ENCODE data around the gene YPEL3. TPM values are rescaled to one million over a fixed set of nuclear protein-coding genes. Genes with fewer than 3 reads are reported as not detected.

Gene YPEL3
- total RNA-seq, 1 experiment from 2014 or later, result 52.7 TPM

DNA sequence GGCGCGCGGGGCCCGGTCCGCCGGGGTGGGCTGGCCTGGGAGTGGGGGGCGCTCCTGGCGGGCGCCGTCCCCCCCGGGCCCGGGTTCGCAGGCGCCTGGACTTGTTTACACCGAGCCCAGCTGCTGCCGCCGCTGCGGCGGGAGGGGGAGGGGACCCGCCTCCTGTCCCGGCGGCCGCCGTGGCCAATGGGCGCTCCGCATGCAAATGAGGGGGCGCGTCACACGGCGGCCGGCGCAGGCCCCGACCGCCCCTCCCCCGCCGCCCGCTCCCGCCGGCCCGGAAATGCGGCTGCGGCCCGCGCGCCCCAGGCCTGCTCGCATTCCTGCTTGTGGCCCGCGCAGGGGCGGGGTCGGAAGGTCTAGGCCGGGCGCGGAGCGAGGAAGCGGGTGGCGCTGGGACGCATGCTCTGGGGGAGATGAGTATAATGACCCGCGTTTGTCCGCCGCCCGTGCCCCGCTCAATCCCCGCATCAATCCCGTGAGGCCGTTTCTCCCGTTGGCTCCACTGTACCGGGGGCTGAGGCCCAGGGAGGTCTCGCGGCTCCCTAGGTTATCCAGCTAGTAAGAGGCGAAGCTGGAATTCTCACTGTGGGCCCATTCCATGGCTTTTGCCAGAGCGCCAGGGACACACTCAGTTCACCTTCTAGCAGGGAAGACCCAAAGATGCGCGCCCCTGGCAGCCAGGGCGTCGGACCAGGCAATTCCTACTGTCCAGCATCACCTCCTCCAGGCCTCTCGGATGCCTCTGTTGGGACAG, at the start of gene YPEL3 (continued):
- TF ChIP-seq, protein P1, sequence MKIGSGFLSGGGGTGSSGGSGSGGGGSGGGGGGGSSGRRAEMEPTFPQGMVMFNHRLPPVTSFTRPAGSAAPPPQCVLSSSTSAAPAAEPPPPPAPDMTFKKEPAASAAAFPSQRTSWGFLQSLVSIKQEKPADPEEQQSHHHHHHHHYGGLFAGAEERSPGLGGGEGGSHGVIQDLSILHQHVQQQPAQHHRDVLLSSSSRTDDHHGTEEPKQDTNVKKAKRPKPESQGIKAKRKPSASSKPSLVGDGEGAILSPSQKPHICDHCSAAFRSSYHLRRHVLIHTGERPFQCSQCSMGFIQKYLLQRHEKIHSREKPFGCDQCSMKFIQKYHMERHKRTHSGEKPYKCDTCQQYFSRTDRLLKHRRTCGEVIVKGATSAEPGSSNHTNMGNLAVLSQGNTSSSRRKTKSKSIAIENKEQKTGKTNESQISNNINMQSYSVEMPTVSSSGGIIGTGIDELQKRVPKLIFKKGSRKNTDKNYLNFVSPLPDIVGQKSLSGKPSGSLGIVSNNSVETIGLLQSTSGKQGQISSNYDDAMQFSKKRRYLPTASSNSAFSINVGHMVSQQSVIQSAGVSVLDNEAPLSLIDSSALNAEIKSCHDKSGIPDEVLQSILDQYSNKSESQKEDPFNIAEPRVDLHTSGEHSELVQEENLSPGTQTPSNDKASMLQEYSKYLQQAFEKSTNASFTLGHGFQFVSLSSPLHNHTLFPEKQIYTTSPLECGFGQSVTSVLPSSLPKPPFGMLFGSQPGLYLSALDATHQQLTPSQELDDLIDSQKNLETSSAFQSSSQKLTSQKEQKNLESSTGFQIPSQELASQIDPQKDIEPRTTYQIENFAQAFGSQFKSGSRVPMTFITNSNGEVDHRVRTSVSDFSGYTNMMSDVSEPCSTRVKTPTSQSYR (CRISPR knock-in tag; IDR thresholded peaks at IDR 0.05), result 0 out of 2 replicates have a peak, but pooled peaks have one; percentile 40
- TF ChIP-seq, protein P2, sequence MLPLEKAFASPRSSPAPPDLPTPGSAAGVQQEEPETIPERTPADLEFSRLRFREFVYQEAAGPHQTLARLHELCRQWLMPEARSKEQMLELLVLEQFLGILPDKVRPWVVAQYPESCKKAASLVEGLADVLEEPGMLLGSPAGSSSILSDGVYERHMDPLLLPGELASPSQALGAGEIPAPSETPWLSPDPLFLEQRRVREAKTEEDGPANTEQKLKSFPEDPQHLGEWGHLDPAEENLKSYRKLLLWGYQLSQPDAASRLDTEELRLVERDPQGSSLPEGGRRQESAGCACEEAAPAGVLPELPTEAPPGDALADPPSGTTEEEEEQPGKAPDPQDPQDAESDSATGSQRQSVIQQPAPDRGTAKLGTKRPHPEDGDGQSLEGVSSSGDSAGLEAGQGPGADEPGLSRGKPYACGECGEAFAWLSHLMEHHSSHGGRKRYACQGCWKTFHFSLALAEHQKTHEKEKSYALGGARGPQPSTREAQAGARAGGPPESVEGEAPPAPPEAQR (CRISPR knock-in tag; IDR thresholded peaks at IDR 0.05), result no peak
- TF ChIP-seq FOXP1 (CRISPR knock-in tag; IDR thresholded peaks at IDR 0.05; ENCODE audit: borderline replicate concordance) (no peak), ZNF263 (CRISPR knock-in tag; IDR thresholded peaks at IDR 0.05; ENCODE audit: low read depth) (no peak), NR2C2 (CRISPR knock-in tag; IDR thresholded peaks at IDR 0.05) (no peak), GABPB1 (CRISPR knock-in tag; IDR thresholded peaks at IDR 0.05) (no peak)
- TF ChIP-seq, protein P3, sequence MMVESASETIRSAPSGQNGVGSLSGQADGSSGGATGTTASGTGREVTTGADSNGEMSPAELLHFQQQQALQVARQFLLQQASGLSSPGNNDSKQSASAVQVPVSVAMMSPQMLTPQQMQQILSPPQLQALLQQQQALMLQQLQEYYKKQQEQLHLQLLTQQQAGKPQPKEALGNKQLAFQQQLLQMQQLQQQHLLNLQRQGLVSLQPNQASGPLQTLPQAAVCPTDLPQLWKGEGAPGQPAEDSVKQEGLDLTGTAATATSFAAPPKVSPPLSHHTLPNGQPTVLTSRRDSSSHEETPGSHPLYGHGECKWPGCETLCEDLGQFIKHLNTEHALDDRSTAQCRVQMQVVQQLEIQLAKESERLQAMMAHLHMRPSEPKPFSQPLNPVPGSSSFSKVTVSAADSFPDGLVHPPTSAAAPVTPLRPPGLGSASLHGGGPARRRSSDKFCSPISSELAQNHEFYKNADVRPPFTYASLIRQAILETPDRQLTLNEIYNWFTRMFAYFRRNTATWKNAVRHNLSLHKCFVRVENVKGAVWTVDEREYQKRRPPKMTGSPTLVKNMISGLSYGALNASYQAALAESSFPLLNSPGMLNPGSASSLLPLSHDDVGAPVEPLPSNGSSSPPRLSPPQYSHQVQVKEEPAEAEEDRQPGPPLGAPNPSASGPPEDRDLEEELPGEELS (CRISPR knock-in tag; IDR thresholded peaks at IDR 0.05), result peak; percentile 38; the same call in 1 of the 2 replicates

DNA sequence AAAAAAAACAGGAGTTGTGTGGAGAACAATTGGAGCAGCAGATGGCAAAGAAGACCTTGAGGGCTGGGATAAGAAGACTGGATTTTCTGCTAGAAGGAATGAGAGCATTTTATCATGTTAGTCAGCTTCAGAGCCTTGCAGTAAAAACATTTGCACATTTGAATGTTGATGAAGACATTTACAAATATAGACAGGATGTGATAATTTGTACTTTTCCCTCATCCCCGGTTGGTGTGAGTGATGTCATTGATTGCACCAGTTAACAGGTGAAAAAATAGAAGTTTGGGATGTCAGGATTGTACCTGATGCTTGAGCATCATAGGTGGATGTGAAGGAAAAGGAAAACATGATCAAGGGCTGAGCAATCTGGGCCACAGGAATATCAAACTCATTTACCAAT, 49.6 kb upstream of the YPEL3 start:
- no peak for ATAC-seq
- Mint-ChIP-seq H3K27ac (no peak overlapping the region), H3K27me3 (ENCODE audit: low read depth) (peaks cover 25% of the 10 kb centered on the region), H3K36me3 (no peaks in the 10 kb centered on the region; the same call in 1 of the 2 replicates), H3K9me3 (peaks cover 18% of the 10 kb centered on the region), H3K4me3 (no peak overlapping the region), H3K4me1 (no peaks in the 10 kb centered on the region)
- CTCF ChIA-PET, result interaction anchor here (0.7 kb wide), 1 partner anchor 1201 kb away, joined by 3 read pairs; no protein-coding TSS in a partner anchor
- no peak for DNase-seq (ENCODE audit: low spot score)
- TF ChIP-seq, protein P4, sequence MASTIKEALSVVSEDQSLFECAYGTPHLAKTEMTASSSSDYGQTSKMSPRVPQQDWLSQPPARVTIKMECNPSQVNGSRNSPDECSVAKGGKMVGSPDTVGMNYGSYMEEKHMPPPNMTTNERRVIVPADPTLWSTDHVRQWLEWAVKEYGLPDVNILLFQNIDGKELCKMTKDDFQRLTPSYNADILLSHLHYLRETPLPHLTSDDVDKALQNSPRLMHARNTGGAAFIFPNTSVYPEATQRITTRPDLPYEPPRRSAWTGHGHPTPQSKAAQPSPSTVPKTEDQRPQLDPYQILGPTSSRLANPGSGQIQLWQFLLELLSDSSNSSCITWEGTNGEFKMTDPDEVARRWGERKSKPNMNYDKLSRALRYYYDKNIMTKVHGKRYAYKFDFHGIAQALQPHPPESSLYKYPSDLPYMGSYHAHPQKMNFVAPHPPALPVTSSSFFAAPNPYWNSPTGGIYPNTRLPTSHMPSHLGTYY (CRISPR knock-in tag; IDR thresholded peaks at IDR 0.05), result no peak
- TF ChIP-seq ZNF416 (CRISPR knock-in tag; IDR thresholded peaks at IDR 0.05) (no peak), SOX15 (CRISPR knock-in tag; IDR thresholded peaks at IDR 0.05) (no peak), ZNF396 (CRISPR knock-in tag; IDR thresholded peaks at IDR 0.05; ENCODE audit: borderline replicate concordance) (no peak), CREM (CRISPR knock-in tag; IDR thresholded peaks at IDR 0.05) (no peak), TCF7 (CRISPR knock-in tag; IDR thresholded peaks at IDR 0.05; ENCODE audit: low read depth) (no peak), ZNF121 (CRISPR knock-in tag; IDR thresholded peaks at IDR 0.05) (no peak)
- TF ChIP-seq, protein P5, sequence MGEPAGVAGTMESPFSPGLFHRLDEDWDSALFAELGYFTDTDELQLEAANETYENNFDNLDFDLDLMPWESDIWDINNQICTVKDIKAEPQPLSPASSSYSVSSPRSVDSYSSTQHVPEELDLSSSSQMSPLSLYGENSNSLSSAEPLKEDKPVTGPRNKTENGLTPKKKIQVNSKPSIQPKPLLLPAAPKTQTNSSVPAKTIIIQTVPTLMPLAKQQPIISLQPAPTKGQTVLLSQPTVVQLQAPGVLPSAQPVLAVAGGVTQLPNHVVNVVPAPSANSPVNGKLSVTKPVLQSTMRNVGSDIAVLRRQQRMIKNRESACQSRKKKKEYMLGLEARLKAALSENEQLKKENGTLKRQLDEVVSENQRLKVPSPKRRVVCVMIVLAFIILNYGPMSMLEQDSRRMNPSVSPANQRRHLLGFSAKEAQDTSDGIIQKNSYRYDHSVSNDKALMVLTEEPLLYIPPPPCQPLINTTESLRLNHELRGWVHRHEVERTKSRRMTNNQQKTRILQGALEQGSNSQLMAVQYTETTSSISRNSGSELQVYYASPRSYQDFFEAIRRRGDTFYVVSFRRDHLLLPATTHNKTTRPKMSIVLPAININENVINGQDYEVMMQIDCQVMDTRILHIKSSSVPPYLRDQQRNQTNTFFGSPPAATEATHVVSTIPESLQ (CRISPR knock-in tag; IDR thresholded peaks at IDR 0.05), result no peak
- TF ChIP-seq, protein P6, sequence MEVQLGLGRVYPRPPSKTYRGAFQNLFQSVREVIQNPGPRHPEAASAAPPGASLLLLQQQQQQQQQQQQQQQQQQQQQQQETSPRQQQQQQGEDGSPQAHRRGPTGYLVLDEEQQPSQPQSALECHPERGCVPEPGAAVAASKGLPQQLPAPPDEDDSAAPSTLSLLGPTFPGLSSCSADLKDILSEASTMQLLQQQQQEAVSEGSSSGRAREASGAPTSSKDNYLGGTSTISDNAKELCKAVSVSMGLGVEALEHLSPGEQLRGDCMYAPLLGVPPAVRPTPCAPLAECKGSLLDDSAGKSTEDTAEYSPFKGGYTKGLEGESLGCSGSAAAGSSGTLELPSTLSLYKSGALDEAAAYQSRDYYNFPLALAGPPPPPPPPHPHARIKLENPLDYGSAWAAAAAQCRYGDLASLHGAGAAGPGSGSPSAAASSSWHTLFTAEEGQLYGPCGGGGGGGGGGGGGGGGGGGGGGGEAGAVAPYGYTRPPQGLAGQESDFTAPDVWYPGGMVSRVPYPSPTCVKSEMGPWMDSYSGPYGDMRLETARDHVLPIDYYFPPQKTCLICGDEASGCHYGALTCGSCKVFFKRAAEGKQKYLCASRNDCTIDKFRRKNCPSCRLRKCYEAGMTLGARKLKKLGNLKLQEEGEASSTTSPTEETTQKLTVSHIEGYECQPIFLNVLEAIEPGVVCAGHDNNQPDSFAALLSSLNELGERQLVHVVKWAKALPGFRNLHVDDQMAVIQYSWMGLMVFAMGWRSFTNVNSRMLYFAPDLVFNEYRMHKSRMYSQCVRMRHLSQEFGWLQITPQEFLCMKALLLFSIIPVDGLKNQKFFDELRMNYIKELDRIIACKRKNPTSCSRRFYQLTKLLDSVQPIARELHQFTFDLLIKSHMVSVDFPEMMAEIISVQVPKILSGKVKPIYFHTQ (CRISPR knock-in tag; IDR thresholded peaks at IDR 0.05), result no peak
- TF ChIP-seq, protein P1 (CRISPR knock-in tag; IDR thresholded peaks at IDR 0.05), result no peak
- POLR2A ChIA-PET, result no interaction called here

Data from WTC11 (cell line).